HEK293T (cell line): ENCODE measurements around the gene NACC2.

Experiments used
- BHLHE40 ChIP-seq: fragments of 450-650 bp; IDR thresholded peaks from 2 replicates; pipeline ENCODE4 v1.6.1; 2016; ENCODE audit warnings: mild to moderate bottlenecking, moderate library complexity, borderline replicate concordance
- FOXA1 ChIP-seq: fragments of 450-650 bp; IDR thresholded peaks from 2 replicates; pipeline ENCODE4 v1.6.1; 2016; ENCODE audit warnings: mild to moderate bottlenecking
- FOXK2 ChIP-seq: fragments of 450-650 bp; IDR thresholded peaks from 2 replicates; pipeline ENCODE4 v1.6.1; 2016; ENCODE audit warnings: mild to moderate bottlenecking
- HDGF ChIP-seq: fragments of 450-650 bp; IDR thresholded peaks from 2 replicates; pipeline ENCODE4 v1.6.1; 2017; ENCODE audit warnings: antibody characterized with exemption, borderline replicate concordance
- L3MBTL2 ChIP-seq: fragments of 450-650 bp; conservative IDR thresholded peaks from 2 replicates; pipeline ENCODE4 v1.6.1; 2016; ENCODE audit warnings: mild to moderate bottlenecking
- NFRKB ChIP-seq: fragments of 450-650 bp; IDR thresholded peaks from 2 replicates; pipeline ENCODE4 v1.6.1; 2016; ENCODE audit warnings: mild to moderate bottlenecking, moderate library complexity
- SP1 ChIP-seq: fragments of 450-650 bp; IDR thresholded peaks from 2 replicates; pipeline ENCODE4 v1.6.1; 2017
- SUZ12 ChIP-seq: fragments of 450-650 bp; IDR thresholded peaks from 2 replicates; pipeline ENCODE4 v1.6.1; 2016; ENCODE audit warnings: mild to moderate bottlenecking
- TARDBP ChIP-seq: fragments of 450-650 bp; IDR thresholded peaks from 2 replicates; pipeline ENCODE4 v1.6.1; 2016
- ZNF384 ChIP-seq: fragments of 450-650 bp; IDR thresholded peaks from 2 replicates; pipeline ENCODE4 v1.6.1; 2016
- TF ChIP-seq, protein P1 (sequence below): fragments of 450-650 bp; IDR thresholded peaks from 2 replicates; pipeline ENCODE4 v1.6.1; 2016

DNA sequence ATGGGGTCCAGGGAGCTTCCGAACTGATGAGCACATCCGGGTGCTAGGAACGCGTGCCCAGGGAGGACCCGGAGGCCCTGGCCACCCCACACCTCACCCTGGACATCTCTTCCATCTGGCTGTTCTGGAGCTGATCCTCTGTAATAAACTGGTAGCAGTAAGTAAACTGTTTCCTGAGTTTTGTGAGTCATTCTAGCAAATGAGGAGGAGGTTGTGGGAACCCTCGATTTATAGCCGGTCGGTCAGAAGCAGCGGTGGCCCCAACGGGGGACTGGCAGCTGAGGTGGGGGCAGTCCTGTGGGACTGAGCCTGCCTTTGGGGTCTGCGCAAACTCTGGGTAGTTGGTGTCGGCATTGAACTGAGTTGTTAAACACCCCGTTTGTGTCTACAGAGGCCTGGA, 118.6 kb downstream of the NACC2 start:
- TF ChIP-seq, protein P1, sequence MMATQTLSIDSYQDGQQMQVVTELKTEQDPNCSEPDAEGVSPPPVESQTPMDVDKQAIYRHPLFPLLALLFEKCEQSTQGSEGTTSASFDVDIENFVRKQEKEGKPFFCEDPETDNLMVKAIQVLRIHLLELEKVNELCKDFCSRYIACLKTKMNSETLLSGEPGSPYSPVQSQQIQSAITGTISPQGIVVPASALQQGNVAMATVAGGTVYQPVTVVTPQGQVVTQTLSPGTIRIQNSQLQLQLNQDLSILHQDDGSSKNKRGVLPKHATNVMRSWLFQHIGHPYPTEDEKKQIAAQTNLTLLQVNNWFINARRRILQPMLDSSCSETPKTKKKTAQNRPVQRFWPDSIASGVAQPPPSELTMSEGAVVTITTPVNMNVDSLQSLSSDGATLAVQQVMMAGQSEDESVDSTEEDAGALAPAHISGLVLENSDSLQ = no peak
- TF ChIP-seq SP1 (no peak), L3MBTL2 (no peak), FOXA1 (no peak), BHLHE40 (no peak), ZNF384 (no peak), HDGF (no peak), NFRKB (no peak), FOXK2 (no peak), SUZ12 (no peak), TARDBP (no peak)
